K562 (cell line): ENCODE results near the gene PODXL. TPM values are rescaled to one million over a fixed set of nuclear protein-coding genes. Genes with fewer than 3 reads are reported as not detected.

Experiments used
- ATAC-seq: fragments of 200-7000 bp; cut with Tn5 transposase; 3 replicates; pipeline ENCODE4 v1.9.1; 2020; ENCODE audit warnings: moderate library complexity
- BruUV-seq: library from RNA; stranded (reverse); fragments of 400-500 nt; replicated peaks from 2 replicates; lab custom pipeline; 2021; lab: Mats Ljungman, UMichigan
- CTCF ChIA-PET: fragments of 300-600 bp; formaldehyde crosslinking; extraction: SDS; loops from one replicate; lab custom pipeline; 2021; ENCODE audit warnings: low intra/inter-chr PET ratio; lab: Yijun Ruan, JAX
- POLR2A ChIA-PET: fragments of 300-600, 350-650 bp; sonication (Branson Sonifier 250); formaldehyde crosslinking; extraction: SDS; loops from one replicate; lab custom pipeline; 2021; ENCODE audit warnings: antibody characterized with exemption, inconsistent platforms; lab: Yijun Ruan, JAX
- DNase-seq, 4 experiments: peaks; one replicate each; pipeline versions ENCODE4 v3.0.0 to v3.0.0-alpha.2; 2011 to 2018; ENCODE audit warnings: low spot score in 3 of 4, mixed read lengths in 3 of 4; ENCODE audit errors: extremely low read depth in 1 of 4
- FAIRE-seq: peaks from 2 replicates; lab custom pipeline; 2011; peaks lifted over from hg19 to GRCh38; lab: Jason Lieb, UNC
- H2AFZ ChIP-seq: 2 replicates; pipeline ENCODE4 v1.6.0; 2011; ENCODE audit warnings: low read depth, low read length, control low read depth, inconsistent platforms
- H3K27ac ChIP-seq: fragments of 200-600 bp; 3 replicates; pipeline ENCODE4 v1.8.0; 2011; ENCODE audit warnings: low read depth, mild to moderate bottlenecking, control low read depth, inconsistent platforms, low read length, moderate library complexity, mixed read lengths; ENCODE audit errors: extremely low read depth
- H3K27me3 ChIP-seq, 2 experiments: fragments of 300-600 bp in 1 of 2; 2 replicates in 1 of 2; 3 replicates in 1 of 2; pipeline versions ENCODE4 v1.6.0 to v1.8.0; 2011; ENCODE audit warnings: inconsistent platforms in 2 of 2, low read length in 2 of 2, mild to moderate bottlenecking in 1 of 2, mixed read lengths in 1 of 2, moderate library complexity in 1 of 2; ENCODE audit not compliant: control insufficient read depth in 2 of 2, insufficient read depth in 2 of 2
- H3K36me3 ChIP-seq: fragments of 300-600 bp; 3 replicates; pipeline ENCODE4 v1.8.0; 2011; ENCODE audit warnings: mild to moderate bottlenecking, low read length, inconsistent platforms; ENCODE audit not compliant: control insufficient read depth, insufficient read depth
- H3K4me1 ChIP-seq, 2 experiments: fragments of 200-600 bp in 1 of 2; replicated peaks in 1 of 2; 2 replicates in 1 of 2; 3 replicates in 1 of 2; pipeline versions ENCODE4 v1.5.1 to v1.8.0; 2011; ENCODE audit warnings: inconsistent platforms in 2 of 2, low read length in 2 of 2, mild to moderate bottlenecking in 1 of 2, mixed read lengths in 1 of 2, moderate library complexity in 1 of 2; ENCODE audit not compliant: control insufficient read depth in 2 of 2, insufficient read depth in 2 of 2
- H3K4me2 ChIP-seq: 2 replicates; pipeline ENCODE4 v1.6.1; 2011; ENCODE audit warnings: low read length, control low read depth, inconsistent platforms, mixed read lengths; ENCODE audit not compliant: insufficient read depth
- H3K4me3 ChIP-seq: fragments of 200-600 bp; sonication (generic), shearing (Covaris generic); 2 replicates; pipeline ENCODE4 v1.5.1; 2016; ENCODE audit warnings: control low read depth, inconsistent platforms
- H3K79me2 ChIP-seq: fragments of 200-600 bp; 3 replicates; pipeline ENCODE4 v1.8.0; 2011; ENCODE audit warnings: low read length, inconsistent platforms; ENCODE audit not compliant: control insufficient read depth, insufficient read depth
- H3K9ac ChIP-seq, 2 experiments: 2 replicates each; pipeline versions ENCODE4 v1.6.0 to v1.6.1; 2011; ENCODE audit warnings: low read depth in 2 of 2, low read length in 2 of 2, control low read depth in 1 of 2, inconsistent platforms in 1 of 2, mild to moderate bottlenecking in 1 of 2, mixed read lengths in 1 of 2; ENCODE audit not compliant: insufficient read depth in 1 of 2
- H3K9me1 ChIP-seq: one replicate; pipeline ENCODE4 v1.6.0; 2011; ENCODE audit warnings: inconsistent platforms, mild to moderate bottlenecking, low read length, moderate library complexity; ENCODE audit not compliant: control insufficient read depth, insufficient read depth
- H3K9me3 ChIP-seq: replicated peaks from 2 replicates; pipeline ENCODE4 v1.5.1; 2011; ENCODE audit warnings: low read depth, low read length, inconsistent platforms; ENCODE audit not compliant: control insufficient read depth, insufficient read depth
- H4K20me1 ChIP-seq: replicated peaks from 2 replicates; pipeline ENCODE4 v1.6.1; 2011; ENCODE audit warnings: low read length, inconsistent platforms, mixed read lengths; ENCODE audit not compliant: control insufficient read depth, insufficient read depth
- BACH1 ChIP-seq: fragments of 200-800 bp; sonication (Bioruptor generic); IDR thresholded peaks from 2 replicates; pipeline ENCODE4 v1.6.1; 2016; ENCODE audit warnings: missing genetic modification characterization, missing compliant biosample characterization
- C11orf30 ChIP-seq: fragments of 450-650 bp; IDR thresholded peaks from 2 replicates; pipeline ENCODE4 v1.6.1; 2016; ENCODE audit warnings: low read depth, mild to moderate bottlenecking
- CCNT2 ChIP-seq: IDR thresholded peaks from 2 replicates; pipeline ENCODE4 v1.6.1; 2011; ENCODE audit warnings: borderline replicate concordance, low read depth, mild to moderate bottlenecking, moderate library complexity, mixed read lengths, low read length; ENCODE audit not compliant: insufficient read length; ENCODE audit errors: extremely low read depth
- DIDO1 ChIP-seq: fragments of 450-650 bp; IDR thresholded peaks from 2 replicates; pipeline ENCODE4 v1.6.1; 2016; ENCODE audit warnings: low read depth, missing biosample characterization, missing genetic modification characterization
- HNRNPH1 ChIP-seq: fragments of 200-400 bp; formaldehyde crosslinking; optimal IDR thresholded peaks from 2 replicates; pipeline ENCODE3; 2017; ENCODE audit warnings: low read depth, mild to moderate bottlenecking, low read length, moderate library complexity
- MAFK ChIP-seq: IDR thresholded peaks from 2 replicates; pipeline ENCODE4 v1.6.1; 2011; ENCODE audit warnings: low read length, improper control_type of control experiment
- SRF ChIP-seq, 2 experiments: fragments of 250-450, 450-650 bp in 1 of 2; sonication (Bioruptor Pico) in 1 of 2; sonication (generic) in 1 of 2; formaldehyde crosslinking; IDR thresholded peaks; 2 replicates each; pipeline versions ENCODE4 v1.5.0 to v1.5.1; 2020 to 2022; ENCODE audit warnings: mild to moderate bottlenecking in 1 of 2, missing genetic modification reagents in 1 of 2
- ZNF253 ChIP-seq: fragments of 250-450 bp; sonication (Bioruptor Pico); conservative IDR thresholded peaks from 2 replicates; pipeline ENCODE4 v1.6.1; 2021; ENCODE audit warnings: mild to moderate bottlenecking
- ZNF3 ChIP-seq: fragments of 250-450 bp; sonication (Bioruptor Pico); IDR thresholded peaks from 2 replicates; pipeline ENCODE4 v1.5.0; 2021; ENCODE audit warnings: mild to moderate bottlenecking, moderate library complexity
- ZNF316 ChIP-seq: fragments of 450-650 bp; IDR thresholded peaks from 2 replicates; pipeline ENCODE4 v1.6.1; 2016
- ZSCAN29 ChIP-seq: fragments of 450-650 bp; IDR thresholded peaks from 2 replicates; pipeline ENCODE4 v1.6.1; 2017
- WGBS: fragments of 100-300 bp; shearing (Covaris generic); methylation state at CpG from one replicate; pipeline ENCODE4 v1.1.6; 2016; ENCODE audit warnings: low coverage, mixed read lengths; ENCODE audit not compliant: insufficient coverage; ENCODE audit errors: missing lambda C conversion rate; 5-methylcytosine and 5-hydroxymethylcytosine counted together
- in situ Hi-C: fragments of 300-500 bp; cut with MboI; formaldehyde crosslinking; loops from 4 replicates; pipeline ENCODE4 v1.15.0; 2018; ENCODE audit warnings: inconsistent platforms, mixed read lengths
- intact Hi-C: fragments of 100-400 bp; cut with micrococcal nuclease; formaldehyde crosslinking; loops from 2 replicates; pipeline ENCODE4 v1.14.2; 2022
- polyA plus RNA-seq, 8 experiments: library from polyadenylated mRNA; depleted of rRNA in 4 of 8; stranded (reverse) in 5 of 8; unstranded in 3 of 8; fragments of >200 nt; fragmentation: Nextera tagmentation in 2 of 8; fragmentation: Illumina TruSeq in 1 of 8; extraction: Ambion mirVana in 2 of 8; extraction: Trizol in 1 of 8; gene quantifications; 2 replicates each; pipeline versions ENCODE4 v1.2.1 to v1.2.3, GENCODE V29; 2011 to 2014; ENCODE audit warnings: inconsistent platforms in 1 of 8, missing spikeins in 1 of 8
- total RNA-seq, 7 experiments: library from RNA; depleted of rRNA in 6 of 7; stranded (reverse); fragments of >200 nt in 6 of 7; fragmentation: Illumina TruSeq in 2 of 7; extraction: Trizol in 2 of 7; gene quantifications; 2 replicates each; pipeline versions ENCODE4 v1.2.1 to v1.2.3, GENCODE V29; 2011 to 2021; ENCODE audit warnings: low replicate concordance in 1 of 7
- TF ChIP-seq, protein P1 (sequence below): fragments of 450-650 bp; IDR thresholded peaks from 2 replicates; pipeline ENCODE4 v1.7.0; 2016; ENCODE audit warnings: borderline replicate concordance
- TF ChIP-seq, protein P2 (sequence below), 2 experiments: fragments of 150-350 bp in 1 of 2; IDR thresholded peaks; 2 replicates each; pipeline ENCODE4 v1.6.1; 2012 to 2016; ENCODE audit warnings: low read depth in 2 of 2, low read length in 2 of 2, mild to moderate bottlenecking in 1 of 2, moderate library complexity in 1 of 2
- TF ChIP-seq, protein P3 (sequence below): fragments of 450-650 bp; IDR thresholded peaks from 2 replicates; pipeline ENCODE4 v1.6.1; 2016; ENCODE audit warnings: mild to moderate bottlenecking

PODXL gene
- total and polyA plus RNA-seq, 9 of the 15 experiments (the other 6 are each of a cell fraction or from before 2014, with no cell fraction given), result 0.01 to 0.73 (median 0.07) TPM

- ATAC-seq (no peak; the same call in 2 of the 3 replicates), FAIRE-seq (no peak), DNase-seq (no peak)
- Histone ChIP-seq H3K9me1 (no peaks in the 10 kb centered on the region), H3K9ac (no peak overlapping the region), H3K4me2 (no peak overlapping the region), H3K79me2 (no peaks in the 10 kb centered on the region), H3K4me3 (no peak overlapping the region), H3K27ac (no peak overlapping the region), H2AFZ (no peak overlapping the region), H4K20me1 (no peaks in the 10 kb centered on the region), H3K9me3 (no peaks in the 10 kb centered on the region), H3K27me3 (no peaks in the 10 kb centered on the region), H3K4me1 (no peaks in the 10 kb centered on the region), H3K36me3 (peaks cover 12% of the 10 kb centered on the region; the same call in 2 of the 3 replicates)
- POLR2A ChIA-PET, result no interaction called here
- BruUV-seq, result no TSS peak
- intact Hi-C loops (no loop called here), in situ Hi-C loops (no loop called here)
- CTCF ChIA-PET, result no interaction called here
- WGBS, result 77% methylated on average over 4 of the region's 4 CpGs
- TF ChIP-seq, protein P1, sequence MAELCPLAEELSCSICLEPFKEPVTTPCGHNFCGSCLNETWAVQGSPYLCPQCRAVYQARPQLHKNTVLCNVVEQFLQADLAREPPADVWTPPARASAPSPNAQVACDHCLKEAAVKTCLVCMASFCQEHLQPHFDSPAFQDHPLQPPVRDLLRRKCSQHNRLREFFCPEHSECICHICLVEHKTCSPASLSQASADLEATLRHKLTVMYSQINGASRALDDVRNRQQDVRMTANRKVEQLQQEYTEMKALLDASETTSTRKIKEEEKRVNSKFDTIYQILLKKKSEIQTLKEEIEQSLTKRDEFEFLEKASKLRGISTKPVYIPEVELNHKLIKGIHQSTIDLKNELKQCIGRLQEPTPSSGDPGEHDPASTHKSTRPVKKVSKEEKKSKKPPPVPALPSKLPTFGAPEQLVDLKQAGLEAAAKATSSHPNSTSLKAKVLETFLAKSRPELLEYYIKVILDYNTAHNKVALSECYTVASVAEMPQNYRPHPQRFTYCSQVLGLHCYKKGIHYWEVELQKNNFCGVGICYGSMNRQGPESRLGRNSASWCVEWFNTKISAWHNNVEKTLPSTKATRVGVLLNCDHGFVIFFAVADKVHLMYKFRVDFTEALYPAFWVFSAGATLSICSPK, result no peak
- TF ChIP-seq HNRNPH1, result no peak
- no peak for TF ChIP-seq DIDO1 (tag)
- no peak for TF ChIP-seq BACH1 (tag)
- TF ChIP-seq ZSCAN29, result no peak
- TF ChIP-seq SRF (CRISPR knock-in tag; IDR thresholded peaks at IDR 0.05), result no peak
- TF ChIP-seq ZNF253, result no peak
- TF ChIP-seq CCNT2, result no peak
- TF ChIP-seq MAFK, result 0 out of 2 replicates have a peak, but pooled peaks have one; percentile 21
- TF ChIP-seq, protein P2, sequence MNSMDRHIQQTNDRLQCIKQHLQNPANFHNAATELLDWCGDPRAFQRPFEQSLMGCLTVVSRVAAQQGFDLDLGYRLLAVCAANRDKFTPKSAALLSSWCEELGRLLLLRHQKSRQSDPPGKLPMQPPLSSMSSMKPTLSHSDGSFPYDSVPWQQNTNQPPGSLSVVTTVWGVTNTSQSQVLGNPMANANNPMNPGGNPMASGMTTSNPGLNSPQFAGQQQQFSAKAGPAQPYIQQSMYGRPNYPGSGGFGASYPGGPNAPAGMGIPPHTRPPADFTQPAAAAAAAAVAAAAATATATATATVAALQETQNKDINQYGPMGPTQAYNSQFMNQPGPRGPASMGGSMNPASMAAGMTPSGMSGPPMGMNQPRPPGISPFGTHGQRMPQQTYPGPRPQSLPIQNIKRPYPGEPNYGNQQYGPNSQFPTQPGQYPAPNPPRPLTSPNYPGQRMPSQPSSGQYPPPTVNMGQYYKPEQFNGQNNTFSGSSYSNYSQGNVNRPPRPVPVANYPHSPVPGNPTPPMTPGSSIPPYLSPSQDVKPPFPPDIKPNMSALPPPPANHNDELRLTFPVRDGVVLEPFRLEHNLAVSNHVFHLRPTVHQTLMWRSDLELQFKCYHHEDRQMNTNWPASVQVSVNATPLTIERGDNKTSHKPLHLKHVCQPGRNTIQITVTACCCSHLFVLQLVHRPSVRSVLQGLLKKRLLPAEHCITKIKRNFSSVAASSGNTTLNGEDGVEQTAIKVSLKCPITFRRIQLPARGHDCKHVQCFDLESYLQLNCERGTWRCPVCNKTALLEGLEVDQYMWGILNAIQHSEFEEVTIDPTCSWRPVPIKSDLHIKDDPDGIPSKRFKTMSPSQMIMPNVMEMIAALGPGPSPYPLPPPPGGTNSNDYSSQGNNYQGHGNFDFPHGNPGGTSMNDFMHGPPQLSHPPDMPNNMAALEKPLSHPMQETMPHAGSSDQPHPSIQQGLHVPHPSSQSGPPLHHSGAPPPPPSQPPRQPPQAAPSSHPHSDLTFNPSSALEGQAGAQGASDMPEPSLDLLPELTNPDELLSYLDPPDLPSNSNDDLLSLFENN (IDR thresholded peaks at IDR 0.05; ENCODE audit: low read depth in 2 of 2, low read length in 2 of 2), result no peak
- no peak for TF ChIP-seq ZNF3 (CRISPR knock-in tag)
- TF ChIP-seq, protein P3, sequence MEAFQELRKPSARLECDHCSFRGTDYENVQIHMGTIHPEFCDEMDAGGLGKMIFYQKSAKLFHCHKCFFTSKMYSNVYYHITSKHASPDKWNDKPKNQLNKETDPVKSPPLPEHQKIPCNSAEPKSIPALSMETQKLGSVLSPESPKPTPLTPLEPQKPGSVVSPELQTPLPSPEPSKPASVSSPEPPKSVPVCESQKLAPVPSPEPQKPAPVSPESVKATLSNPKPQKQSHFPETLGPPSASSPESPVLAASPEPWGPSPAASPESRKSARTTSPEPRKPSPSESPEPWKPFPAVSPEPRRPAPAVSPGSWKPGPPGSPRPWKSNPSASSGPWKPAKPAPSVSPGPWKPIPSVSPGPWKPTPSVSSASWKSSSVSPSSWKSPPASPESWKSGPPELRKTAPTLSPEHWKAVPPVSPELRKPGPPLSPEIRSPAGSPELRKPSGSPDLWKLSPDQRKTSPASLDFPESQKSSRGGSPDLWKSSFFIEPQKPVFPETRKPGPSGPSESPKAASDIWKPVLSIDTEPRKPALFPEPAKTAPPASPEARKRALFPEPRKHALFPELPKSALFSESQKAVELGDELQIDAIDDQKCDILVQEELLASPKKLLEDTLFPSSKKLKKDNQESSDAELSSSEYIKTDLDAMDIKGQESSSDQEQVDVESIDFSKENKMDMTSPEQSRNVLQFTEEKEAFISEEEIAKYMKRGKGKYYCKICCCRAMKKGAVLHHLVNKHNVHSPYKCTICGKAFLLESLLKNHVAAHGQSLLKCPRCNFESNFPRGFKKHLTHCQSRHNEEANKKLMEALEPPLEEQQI, result no peak
- TF ChIP-seq ZNF316, result peak; percentile 75
- TF ChIP-seq C11orf30, result peak; percentile 45; the same call in 1 of the 2 replicates
Observed at GRCh38 chr7:131480384-131481315, 75.8 kb downstream of the PODXL start.
